ENCODE data around the gene APOC3. TPM values are rescaled to one million over a fixed set of nuclear protein-coding genes. Genes with fewer than 3 reads are reported as not detected.
A peak's percentile ranks its signal among the peaks of the same experiment; 100 is the strongest.

Gene APOC3
- total RNA-seq, 1 donor from 2014 or later: 8.4 TPM

- no peak for DNase-seq (ENCODE audit: low spot score)
Observed at GRCh38 chr11:116804001-116804400, 25.7 kb upstream of the APOC3 start.

DNA sequence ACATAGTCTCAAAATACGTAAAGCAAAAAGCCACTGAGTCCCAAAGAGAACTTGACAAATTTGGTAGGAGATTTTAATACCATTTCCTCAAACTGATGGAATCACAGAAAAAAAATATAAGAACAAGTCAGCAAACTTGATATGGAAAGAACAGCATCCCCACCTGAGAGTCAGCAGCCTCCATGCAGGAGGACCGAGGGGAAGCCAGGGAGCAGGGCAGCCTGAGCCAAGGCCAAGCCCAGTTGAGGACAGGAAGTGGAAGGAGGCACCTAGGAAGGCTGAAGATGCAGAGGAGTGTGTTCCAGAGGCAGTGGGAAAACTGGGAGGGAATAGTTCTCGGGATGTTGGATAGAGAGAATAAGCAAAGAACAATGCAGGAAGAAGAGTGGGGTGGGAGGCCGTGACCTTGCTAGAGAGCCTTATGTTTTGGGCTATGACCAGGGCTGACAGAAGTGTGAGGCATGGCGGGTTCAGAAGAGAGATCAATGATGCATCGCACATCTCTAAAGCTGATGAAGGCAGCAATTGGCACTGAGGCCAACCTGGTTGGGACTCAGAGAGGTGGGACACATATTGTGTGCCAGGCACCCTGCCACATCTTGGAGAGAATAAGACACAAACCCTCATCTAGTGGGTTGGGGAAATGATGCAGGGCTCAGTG lies 22.0 kb upstream of the APOC3 start:
- no peak for DNase-seq (ENCODE audit: low spot score)

- peak; percentile 82 for DNase-seq (ENCODE audit: low spot score)
Observed at GRCh38 chr11:116808262-116809175, 21.2 kb upstream of the APOC3 start.

- DNase-seq (ENCODE audit: low spot score): no peak
Observed at GRCh38 chr11:116811194-116811593, 18.5 kb upstream of the APOC3 start.

DNA sequence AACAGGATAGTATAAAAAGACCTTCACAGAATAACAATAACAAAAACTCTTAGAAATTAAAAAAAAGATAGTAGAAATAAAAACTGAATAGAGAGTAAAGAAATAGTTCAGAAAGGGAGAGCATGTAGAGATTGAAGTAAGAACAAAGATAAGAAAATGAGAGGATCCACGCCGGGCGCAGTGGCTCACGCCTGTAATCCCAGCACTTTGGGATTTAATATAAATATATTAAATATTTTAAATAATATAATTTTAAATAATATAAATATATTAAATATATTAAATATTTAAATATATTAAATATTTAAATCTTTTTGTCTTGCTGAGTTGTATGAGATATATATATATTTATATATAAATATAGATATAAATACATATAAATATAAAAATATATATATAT lies 17.6 kb upstream of the APOC3 start:
- no peak for DNase-seq (ENCODE audit: low spot score)

- DNase-seq (ENCODE audit: low spot score): no peak
Observed at GRCh38 chr11:116813170-116813569, 16.5 kb upstream of the APOC3 start.

- DNase-seq (ENCODE audit: low spot score): no peak
Observed at GRCh38 chr11:116813781-116814471, 15.8 kb upstream of the APOC3 start.

DNA sequence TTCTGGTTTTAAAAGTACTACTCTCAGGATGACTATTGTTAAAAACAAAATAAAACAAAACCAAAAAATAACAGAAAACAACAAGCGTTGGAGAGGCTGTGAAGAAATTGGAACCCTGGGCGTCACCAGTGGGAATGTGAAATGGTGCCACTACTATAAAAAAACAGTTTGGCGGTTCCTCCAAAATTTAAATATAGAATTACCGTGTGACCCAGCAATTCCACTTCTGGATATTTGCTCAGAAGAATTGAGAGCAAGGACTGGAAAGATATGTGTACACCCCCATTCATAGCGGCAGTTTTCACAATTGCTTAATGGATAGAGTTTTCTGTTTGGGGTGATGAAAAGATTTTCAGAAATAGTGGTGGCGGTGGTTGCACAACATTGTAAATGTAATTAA lies 15.2 kb upstream of the APOC3 start:
- no peak for DNase-seq (ENCODE audit: low spot score)

DNA sequence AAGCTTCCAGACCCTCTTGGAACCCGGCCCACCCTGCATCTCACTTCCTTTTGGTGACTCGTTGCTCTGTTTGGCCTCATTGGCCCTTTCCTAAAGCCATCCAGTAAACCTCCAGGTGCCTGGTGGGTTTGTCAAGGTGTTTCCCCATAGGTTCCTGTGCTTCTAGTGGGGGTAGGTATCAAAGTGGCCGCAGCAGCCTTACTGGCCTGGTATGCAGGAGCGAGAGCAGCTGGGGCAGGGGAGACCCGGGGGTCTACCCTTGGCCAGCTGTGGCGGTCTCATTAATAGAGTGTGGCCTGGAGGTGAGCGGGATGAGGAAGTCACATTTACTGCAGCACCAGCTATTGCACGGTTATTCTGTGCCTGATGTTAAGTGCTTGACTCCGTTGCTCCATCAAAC lies 10.7 kb upstream of the APOC3 start:
- DNase-seq (ENCODE audit: low spot score): no peak

GRCh38 chr11:116821050-116821918 lies 8.4 kb upstream of the APOC3 start:
- DNase-seq (ENCODE audit: low spot score): no peak

DNA sequence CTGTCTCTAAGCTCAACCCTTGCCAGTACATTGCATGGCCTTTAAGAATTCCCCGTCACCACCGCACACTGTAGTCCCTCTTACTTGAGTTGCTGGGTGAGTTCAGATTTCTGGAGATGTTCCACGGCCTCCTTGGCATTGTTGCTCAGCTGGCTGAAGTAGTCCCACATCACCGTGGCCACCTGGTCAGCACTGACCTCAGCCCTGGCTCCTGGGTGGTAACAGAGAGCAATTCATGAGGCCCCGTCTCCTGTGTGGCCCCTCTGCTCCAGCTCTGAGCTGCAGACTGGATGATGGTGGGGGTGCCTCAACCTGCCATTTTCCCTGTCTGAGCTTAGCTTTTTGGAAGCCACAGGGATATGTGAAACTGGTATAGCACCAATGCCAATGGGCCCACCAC lies 7.1 kb upstream of the APOC3 start:
- no peak for DNase-seq (ENCODE audit: low spot score)

- DNase-seq (ENCODE audit: low spot score): no peak
Observed at GRCh38 chr11:116823031-116823843, 6.5 kb upstream of the APOC3 start, which contains the start of gene APOA4. TSS of gene APOA4 (minus strand) at chr11:116823304. CDS start at chr11:116823191, 113 bp downstream.

DNA sequence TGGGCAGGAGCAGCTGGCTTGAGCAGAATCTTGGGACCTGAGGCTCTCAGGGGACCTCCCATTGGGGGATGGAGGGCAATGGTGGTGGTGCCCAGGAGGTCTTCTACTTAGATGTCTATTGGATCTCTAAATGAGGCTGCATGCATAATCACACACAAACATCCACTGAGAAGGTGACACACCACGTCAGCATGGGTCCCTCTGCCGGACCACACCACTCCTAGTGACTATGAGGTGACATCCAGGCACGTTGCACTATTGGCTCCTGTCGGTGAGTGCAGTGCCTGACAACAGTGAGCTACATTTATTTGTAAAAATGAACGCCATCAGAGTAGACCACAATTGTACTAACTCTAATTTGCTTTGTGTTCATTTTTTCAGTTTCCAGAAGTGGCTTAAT lies 4.3 kb upstream of the APOC3 start:
- DNase-seq (ENCODE audit: low spot score): no peak

- no peak for DNase-seq (ENCODE audit: low spot score)
Observed at GRCh38 chr11:116825854-116826750, 3.6 kb upstream of the APOC3 start.

GRCh38 chr11:116826751-116827431 lies 2.8 kb upstream of the APOC3 start:
- DNase-seq (ENCODE audit: low spot score): no peak

DNA sequence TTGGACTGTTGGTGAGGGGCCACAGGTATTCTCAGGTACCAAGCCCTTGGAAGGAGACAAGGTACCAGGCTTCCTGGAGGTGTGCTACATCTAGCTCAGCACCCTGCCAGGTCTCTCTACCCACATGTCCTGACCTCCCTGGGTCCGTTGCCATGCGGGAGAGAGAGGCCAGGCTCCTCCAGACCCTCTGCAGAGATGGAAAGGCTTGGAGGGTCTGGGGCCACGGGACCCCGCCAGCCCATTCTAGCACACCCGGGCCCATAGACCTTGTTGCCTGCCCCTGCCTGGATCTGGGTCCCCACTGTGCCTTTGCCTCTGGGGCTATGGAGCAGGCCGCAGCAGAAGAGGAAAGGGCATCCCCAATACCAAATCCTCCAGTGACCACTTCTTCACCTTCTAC lies 2.2 kb upstream of the APOC3 start:
- DNase-seq (ENCODE audit: low spot score): no peak

- DNase-seq (ENCODE audit: low spot score): no peak
Observed at GRCh38 chr11:116828632-116829524, 829 bp upstream of the APOC3 start.

All from mucosa of gallbladder (tissue), 1 donor.